Glutamatergic neuron (in vitro differentiated cells): ENCODE measurements around the gene TLL1. TPM values are rescaled to one million over a fixed set of nuclear protein-coding genes. Genes with fewer than 3 reads are reported as not detected.

Experiments
- DNase-seq: peaks from one replicate; pipeline ENCODE4 v3.0.0; 2022
- H3K27ac Mint-ChIP-seq: one replicate; pipeline ENCODE4 v1.8.0; 2020; ENCODE audit warnings: mild to moderate bottlenecking, mixed read lengths, inconsistent platforms; ENCODE audit not compliant: unreplicated experiment
- H3K27me3 Mint-ChIP-seq: one replicate; pipeline ENCODE4 v1.8.0; 2020; ENCODE audit warnings: mild to moderate bottlenecking, moderate library complexity, mixed read lengths, inconsistent platforms; ENCODE audit not compliant: unreplicated experiment
- H3K36me3 Mint-ChIP-seq: one replicate; pipeline ENCODE4 v1.8.0; 2020; ENCODE audit warnings: mild to moderate bottlenecking, mixed read lengths, inconsistent platforms; ENCODE audit not compliant: unreplicated experiment
- H3K4me1 Mint-ChIP-seq: one replicate; pipeline ENCODE4 v1.8.0; 2020; ENCODE audit warnings: mild to moderate bottlenecking, low read depth, mixed read lengths, inconsistent platforms; ENCODE audit not compliant: unreplicated experiment
- H3K4me3 Mint-ChIP-seq: one replicate; pipeline ENCODE4 v1.8.0; 2020; ENCODE audit warnings: mild to moderate bottlenecking, mixed read lengths, inconsistent platforms; ENCODE audit not compliant: unreplicated experiment
- H3K9me3 Mint-ChIP-seq: one replicate; pipeline ENCODE4 v1.8.0; 2020; ENCODE audit warnings: mild to moderate bottlenecking, moderate library complexity, mixed read lengths, inconsistent platforms; ENCODE audit not compliant: unreplicated experiment
- CTCF ChIP-seq: fragments of 200-600 bp; sonication (generic); IDR thresholded peaks from one replicate; pipeline ENCODE4 v1.5.0; 2021; ENCODE audit not compliant: partially characterized antibody, unreplicated experiment
- total RNA-seq: library from RNA; stranded (reverse); fragmentation: NEBNext Ultra II Directional; extraction: Animal tissue kit (Norgen Biotek cat#: 25700); gene quantifications from one replicate; pipeline ENCODE4 v1.2.1, GENCODE V29; 2021; ENCODE audit not compliant: unreplicated experiment

Gene TLL1
- total RNA-seq, 1 donor from 2014 or later: 0.15 TPM

DNA sequence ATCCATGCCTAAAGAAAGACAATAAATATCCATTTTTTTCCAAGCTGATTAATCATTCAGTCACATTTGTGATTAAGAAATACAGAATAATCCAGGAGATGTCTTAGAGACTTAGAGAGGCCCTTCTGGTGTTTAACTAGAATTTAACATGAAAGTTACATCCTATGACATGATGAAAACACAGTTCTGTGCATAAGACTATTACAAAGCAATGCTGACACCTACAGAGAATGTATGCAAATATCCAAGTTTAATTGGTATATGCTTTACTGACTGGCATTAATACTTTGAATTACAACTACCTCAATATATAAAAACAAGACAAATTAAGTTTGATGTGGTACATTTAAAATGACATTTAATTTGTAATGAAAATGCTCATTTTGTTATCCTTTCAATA, 17.8 kb upstream of the TLL1 start:
- DNase-seq: no peak
- Mint-ChIP-seq H3K27me3 (no peaks in the 10 kb centered on the region), H3K4me1 (no peaks in the 10 kb centered on the region), H3K4me3 (no peak overlapping the region), H3K27ac (no peak overlapping the region), H3K9me3 (no peaks in the 10 kb centered on the region), H3K36me3 (no peaks in the 10 kb centered on the region)
- TF ChIP-seq CTCF: no peak

GRCh38 chr4:165861363-165861762, 11.7 kb upstream of the TLL1 start:
- H3K27ac Mint-ChIP-seq: no peak overlapping the region
- no peaks in the 10 kb centered on the region for H3K27me3 Mint-ChIP-seq
- no peak for TF ChIP-seq CTCF
- H3K36me3 Mint-ChIP-seq: no peaks in the 10 kb centered on the region
- DNase-seq: no peak
- H3K4me3 Mint-ChIP-seq: no peak overlapping the region
- no peaks in the 10 kb centered on the region for H3K4me1 Mint-ChIP-seq
- H3K9me3 Mint-ChIP-seq: no peaks in the 10 kb centered on the region

DNA sequence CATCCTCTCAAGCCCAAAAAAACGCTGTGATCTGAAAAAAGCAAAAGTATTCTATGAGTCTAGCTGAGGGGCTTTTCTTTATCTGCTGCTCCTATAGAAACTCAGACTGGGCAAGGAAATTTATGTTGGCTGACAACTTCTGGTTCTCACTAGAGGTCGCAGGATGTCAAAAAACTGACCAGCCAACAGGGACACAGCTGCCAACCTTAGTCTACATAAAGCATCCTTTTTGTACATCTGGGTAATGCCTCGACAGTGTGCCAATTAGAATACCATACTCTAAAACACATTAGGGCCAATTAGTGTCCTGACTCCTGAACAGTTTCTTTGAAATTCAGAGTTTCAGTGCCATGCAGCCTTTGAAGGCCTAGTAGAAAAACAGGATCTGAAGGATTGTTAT, 8.8 kb upstream of the TLL1 start:
- no peak overlapping the region for H3K4me3 Mint-ChIP-seq
- no peak overlapping the region for H3K27ac Mint-ChIP-seq
- H3K36me3 Mint-ChIP-seq: no peaks in the 10 kb centered on the region
- H3K27me3 Mint-ChIP-seq: no peaks in the 10 kb centered on the region
- TF ChIP-seq CTCF: no peak
- H3K9me3 Mint-ChIP-seq: no peaks in the 10 kb centered on the region
- DNase-seq: no peak
- H3K4me1 Mint-ChIP-seq: no peaks in the 10 kb centered on the region

- Mint-ChIP-seq H3K27ac (no peak overlapping the region), H3K36me3 (no peaks in the 10 kb centered on the region), H3K4me3 (no peak overlapping the region), H3K4me1 (no peaks in the 10 kb centered on the region), H3K27me3 (peaks cover 2% of the 10 kb centered on the region), H3K9me3 (no peaks in the 10 kb centered on the region)
- no peak for TF ChIP-seq CTCF
- DNase-seq: no peak
Observed at GRCh38 chr4:165866019-165866650, 6.9 kb upstream of the TLL1 start.

- no peak for DNase-seq
- H3K36me3 Mint-ChIP-seq: no peaks in the 10 kb centered on the region
Observed at GRCh38 chr4:165867961-165868360, 5.1 kb upstream of the TLL1 start.

More at GRCh38 chr4:165867961-165868360, 5.1 kb upstream of the TLL1 start:
- H3K27ac Mint-ChIP-seq: no peak overlapping the region
- TF ChIP-seq CTCF: no peak
- H3K27me3 Mint-ChIP-seq: peaks cover 3% of the 10 kb centered on the region
- H3K9me3 Mint-ChIP-seq: peaks cover 3% of the 10 kb centered on the region
- H3K4me3 Mint-ChIP-seq: no peak overlapping the region
- H3K4me1 Mint-ChIP-seq: peaks cover 4% of the 10 kb centered on the region
